ENCODE measurements around the gene UTS2B. TPM values are rescaled to one million over a fixed set of nuclear protein-coding genes. Genes with fewer than 3 reads are reported as not detected.

Gene UTS2B
- total RNA-seq, 2 experiments from 2014 or later: not detected

DNA sequence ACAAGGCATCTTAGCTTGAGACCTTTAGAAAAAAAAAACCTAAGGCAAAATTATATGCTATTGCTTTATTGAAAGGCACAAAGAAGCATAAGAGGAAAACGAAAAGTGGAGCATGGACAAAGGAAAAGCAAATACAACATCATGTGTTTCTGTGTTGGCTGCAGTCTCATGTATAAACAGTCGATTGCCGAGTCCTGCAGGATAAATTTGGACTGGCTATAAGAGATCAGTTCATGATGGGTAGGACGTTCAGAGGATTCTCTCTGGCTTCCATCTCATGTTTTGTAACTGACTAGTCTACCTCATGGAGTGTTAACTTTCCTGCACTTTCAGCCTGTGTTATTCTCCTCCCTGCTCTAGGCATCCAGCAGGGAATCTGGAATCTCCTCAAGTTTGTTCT, 23.0 kb downstream of the UTS2B start:
- intact Hi-C loops (cut with micrococcal nuclease): no loop called here
- DNase-seq: no peak
- peaks cover 1% of the 10 kb centered on the region for H3K27me3 Mint-ChIP-seq
- no peaks in the 10 kb centered on the region for H3K36me3 Mint-ChIP-seq
- H3K27ac Mint-ChIP-seq: no peak overlapping the region
- no peak overlapping the region for H3K4me3 Mint-ChIP-seq
- no peaks in the 10 kb centered on the region for H3K9me3 Mint-ChIP-seq
- ChIA-PET CTCF (no interaction called here), POLR2A (no interaction called here)
- no peaks in the 10 kb centered on the region for H3K4me1 Mint-ChIP-seq (ENCODE audit: low read depth)

DNA sequence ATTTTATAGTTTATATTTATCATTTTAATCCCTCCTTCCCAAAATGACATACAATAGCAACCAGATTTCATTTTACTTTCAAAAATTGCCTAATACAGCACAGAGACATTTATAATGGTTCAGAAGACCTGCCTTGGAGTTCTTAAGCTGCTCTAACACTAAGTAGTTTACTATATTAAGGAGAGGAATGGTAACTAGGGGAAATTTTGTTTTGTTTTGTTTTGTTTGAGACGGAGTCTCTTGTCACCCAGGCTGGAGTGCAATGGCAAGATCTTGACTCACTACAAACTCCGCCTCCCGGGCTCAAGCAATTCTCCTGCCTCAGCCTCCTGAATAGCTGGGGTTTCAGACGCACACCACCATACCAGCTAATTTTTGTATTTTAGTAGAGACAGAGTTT, 23.9 kb downstream of the UTS2B start:
- Mint-ChIP-seq H3K27ac (no peak overlapping the region), H3K9me3 (no peaks in the 10 kb centered on the region), H3K36me3 (no peaks in the 10 kb centered on the region), H3K4me3 (no peak overlapping the region), H3K4me1 (ENCODE audit: low read depth) (no peaks in the 10 kb centered on the region), H3K27me3 (peaks cover 1% of the 10 kb centered on the region)
- DNase-seq: no peak
- ChIA-PET POLR2A (no interaction called here), CTCF (no interaction called here)
- intact Hi-C loops (cut with micrococcal nuclease): no loop called here

DNA sequence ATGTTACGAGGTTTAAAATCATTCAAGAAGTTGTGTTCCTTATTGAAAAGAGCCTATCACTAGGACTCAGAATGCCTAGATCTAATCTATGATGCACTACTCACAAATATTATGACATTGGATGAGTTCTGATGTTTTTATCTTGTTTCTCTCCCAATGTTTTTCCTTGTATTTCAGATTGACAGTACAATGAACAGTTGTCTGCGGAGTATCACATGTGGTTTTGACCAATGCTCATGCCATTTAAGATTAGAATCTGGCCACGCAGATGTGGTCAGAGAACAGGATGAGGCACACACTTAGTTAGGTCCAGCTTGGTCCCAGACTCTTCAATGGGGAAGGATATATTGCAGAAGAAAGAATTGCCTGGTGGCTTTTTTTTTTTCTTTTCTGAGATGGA, 26.7 kb downstream of the UTS2B start:
- Mint-ChIP-seq H3K4me1 (ENCODE audit: low read depth) (no peaks in the 10 kb centered on the region), H3K27me3 (no peaks in the 10 kb centered on the region), H3K27ac (no peak overlapping the region), H3K4me3 (no peak overlapping the region), H3K36me3 (no peaks in the 10 kb centered on the region), H3K9me3 (no peaks in the 10 kb centered on the region)
- CTCF ChIA-PET: no interaction called here
- no peak for DNase-seq
- intact Hi-C loops (cut with micrococcal nuclease): no loop called here
- POLR2A ChIA-PET: no interaction called here

DNA sequence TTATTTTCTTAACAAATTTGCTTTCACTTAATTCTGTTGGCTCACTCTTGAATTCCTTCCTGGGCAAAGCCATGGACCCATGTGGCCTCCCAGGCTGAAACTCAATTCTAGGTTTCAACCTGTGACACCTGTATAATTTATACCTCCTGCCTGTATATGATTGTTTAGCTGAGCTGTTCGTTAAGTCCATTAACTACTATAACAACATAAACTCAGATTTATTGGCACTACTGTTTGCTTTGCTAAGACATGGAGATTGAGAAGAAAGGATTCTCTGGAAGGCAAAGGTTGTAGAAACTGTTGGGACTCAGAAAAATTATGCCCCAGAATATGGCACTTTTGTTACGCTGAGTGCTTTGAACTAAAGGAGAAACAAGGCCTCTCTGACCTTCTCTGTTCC, 27.9 kb downstream of the UTS2B start:
- CTCF ChIA-PET: no interaction called here
- POLR2A ChIA-PET: no interaction called here
- Mint-ChIP-seq H3K9me3 (no peaks in the 10 kb centered on the region), H3K4me1 (ENCODE audit: low read depth) (no peaks in the 10 kb centered on the region), H3K36me3 (no peaks in the 10 kb centered on the region), H3K4me3 (no peak overlapping the region), H3K27me3 (no peaks in the 10 kb centered on the region), H3K27ac (no peak overlapping the region)
- intact Hi-C loops (cut with micrococcal nuclease): no loop called here
- no peak for DNase-seq

DNA sequence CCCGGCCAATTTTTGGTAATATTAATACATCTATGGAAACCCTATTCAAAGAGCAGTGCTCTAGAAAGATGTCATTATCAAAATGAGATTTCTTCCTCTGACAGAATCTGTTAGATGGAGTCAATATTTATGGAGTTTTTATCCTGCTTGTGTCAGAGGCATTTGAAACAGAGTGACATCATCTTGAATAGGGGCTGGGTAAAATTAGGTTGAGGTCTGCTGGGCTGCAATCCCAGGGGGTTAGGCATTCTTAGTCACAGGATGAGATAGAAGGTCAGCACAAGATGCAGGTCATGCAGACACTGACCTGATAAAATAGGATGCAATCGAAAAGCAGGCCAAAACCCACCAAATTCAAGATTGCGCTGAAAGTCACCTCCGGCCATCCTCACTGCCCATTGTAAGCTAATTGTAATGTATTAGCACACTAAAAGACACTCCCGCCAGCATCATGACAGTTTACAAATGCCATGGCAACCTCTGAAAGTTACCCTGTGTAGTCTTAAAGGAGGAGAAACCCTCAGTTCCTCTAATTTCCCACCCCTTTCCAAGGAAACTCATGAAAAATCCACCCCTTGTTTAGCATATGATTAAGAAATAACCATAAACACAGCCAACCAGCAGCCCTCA, 28.4 kb downstream of the UTS2B start:
- no peaks in the 10 kb centered on the region for H3K4me1 Mint-ChIP-seq (ENCODE audit: low read depth)
- no peak for DNase-seq
- intact Hi-C loops (cut with micrococcal nuclease): no loop called here
- CTCF ChIA-PET: no interaction called here
- POLR2A ChIA-PET: no interaction called here
- H3K4me3 Mint-ChIP-seq: no peak overlapping the region
- no peaks in the 10 kb centered on the region for H3K9me3 Mint-ChIP-seq
- H3K27me3 Mint-ChIP-seq: no peaks in the 10 kb centered on the region
- no peak overlapping the region for H3K27ac Mint-ChIP-seq
- no peaks in the 10 kb centered on the region for H3K36me3 Mint-ChIP-seq

DNA sequence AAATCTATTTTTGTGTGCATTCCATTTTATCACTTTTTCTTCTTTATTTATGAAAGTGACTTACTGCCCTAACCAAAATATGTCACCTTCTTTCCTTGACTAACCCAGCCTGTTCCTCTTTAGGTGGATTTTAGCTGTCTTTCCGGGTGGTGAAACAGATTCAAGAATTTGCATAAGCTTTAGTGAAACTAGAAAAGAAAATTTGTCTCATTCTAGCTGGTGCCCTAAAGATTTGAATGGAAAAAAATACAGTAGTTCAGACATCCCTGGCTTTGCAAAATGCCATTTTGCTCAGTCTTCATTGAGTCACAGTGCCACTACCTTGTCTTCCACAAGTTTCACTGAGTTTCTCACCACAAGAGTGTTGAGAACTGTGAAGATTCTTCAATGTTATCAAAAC, 29.3 kb downstream of the UTS2B start:
- Mint-ChIP-seq H3K4me1 (ENCODE audit: low read depth) (no peaks in the 10 kb centered on the region), H3K4me3 (no peak overlapping the region), H3K27me3 (no peaks in the 10 kb centered on the region), H3K27ac (no peak overlapping the region), H3K36me3 (no peaks in the 10 kb centered on the region), H3K9me3 (no peaks in the 10 kb centered on the region)
- intact Hi-C loops (cut with micrococcal nuclease): no loop called here
- no peak for DNase-seq
- POLR2A ChIA-PET: no interaction called here
- CTCF ChIA-PET: no interaction called here

DNA sequence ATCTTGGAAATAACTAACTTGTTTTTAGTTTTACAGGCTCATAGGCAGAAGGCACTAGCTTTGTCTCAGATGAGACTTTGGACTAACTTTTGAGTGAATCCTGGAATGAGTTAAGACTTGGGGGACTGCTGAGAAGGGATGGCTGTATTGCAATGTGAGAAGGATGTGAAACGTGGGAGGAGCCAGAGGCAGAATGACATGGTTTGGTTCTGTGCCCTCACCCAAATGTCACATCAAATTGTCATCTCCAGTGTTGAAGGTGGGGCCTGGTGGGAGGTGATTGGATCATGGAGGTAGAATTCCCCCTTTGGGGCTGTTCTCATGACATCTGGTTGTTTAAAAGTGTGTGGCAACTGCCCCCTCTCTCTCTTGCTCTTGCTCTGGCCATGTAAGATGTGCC, 29.9 kb downstream of the UTS2B start:
- Mint-ChIP-seq H3K9me3 (no peaks in the 10 kb centered on the region), H3K27me3 (no peaks in the 10 kb centered on the region), H3K36me3 (no peaks in the 10 kb centered on the region), H3K4me1 (ENCODE audit: low read depth) (no peaks in the 10 kb centered on the region), H3K4me3 (no peak overlapping the region), H3K27ac (no peak overlapping the region)
- CTCF ChIA-PET: no interaction called here
- no peak for DNase-seq
- POLR2A ChIA-PET: no interaction called here
- intact Hi-C loops (cut with micrococcal nuclease): no loop called here

DNA sequence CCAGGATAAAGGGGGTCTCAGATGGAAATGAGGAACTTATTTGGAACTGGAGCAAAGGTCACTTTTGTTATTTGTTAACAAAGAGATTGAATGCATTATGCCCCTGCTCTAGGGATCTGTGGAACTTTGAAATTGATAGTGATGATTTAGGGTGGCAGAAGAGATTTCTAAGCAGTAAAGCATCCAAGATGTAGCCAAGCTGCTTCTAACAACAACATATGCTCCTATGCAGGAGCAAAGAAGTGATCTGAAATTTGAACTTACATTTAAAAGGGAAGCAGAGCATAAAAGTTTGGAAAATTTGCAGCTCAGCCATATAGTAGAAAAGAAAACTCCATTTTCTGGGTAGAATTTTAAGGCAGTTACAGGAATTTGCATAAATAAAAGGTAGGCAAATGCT, 31.5 kb downstream of the UTS2B start:
- ChIA-PET CTCF (no interaction called here), POLR2A (no interaction called here)
- Mint-ChIP-seq H3K27ac (no peak overlapping the region), H3K36me3 (no peaks in the 10 kb centered on the region), H3K9me3 (no peaks in the 10 kb centered on the region), H3K4me1 (ENCODE audit: low read depth) (no peaks in the 10 kb centered on the region), H3K27me3 (no peaks in the 10 kb centered on the region), H3K4me3 (no peak overlapping the region)
- intact Hi-C loops (cut with micrococcal nuclease): no loop called here
- no peak for DNase-seq

DNA sequence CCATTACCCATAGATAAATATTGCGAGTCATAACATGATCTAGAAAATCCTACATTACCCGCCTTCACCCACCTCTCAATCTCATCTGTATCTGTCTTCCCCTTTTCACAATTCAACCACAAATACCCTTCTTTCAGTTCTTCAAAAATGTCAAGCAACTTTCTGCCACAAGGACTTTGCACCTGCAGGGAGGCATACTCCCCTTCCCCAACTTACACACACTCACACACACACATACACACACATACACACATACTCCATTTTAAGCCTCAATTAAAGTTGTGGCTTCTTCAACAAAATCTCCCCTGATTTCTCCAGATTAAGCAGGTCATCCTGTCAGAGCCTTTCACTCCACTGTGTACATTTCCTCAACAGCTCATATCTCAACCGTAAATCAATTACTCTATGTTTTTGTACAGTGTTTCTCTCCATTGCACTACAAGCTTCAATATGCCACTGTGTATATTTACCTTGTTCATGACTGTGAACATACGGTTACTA, 34.2 kb downstream of the UTS2B start:
- intact Hi-C loops (cut with micrococcal nuclease): no loop called here
- Mint-ChIP-seq H3K27ac (no peak overlapping the region), H3K36me3 (no peaks in the 10 kb centered on the region), H3K4me3 (no peak overlapping the region), H3K4me1 (ENCODE audit: low read depth) (no peaks in the 10 kb centered on the region), H3K9me3 (no peaks in the 10 kb centered on the region), H3K27me3 (no peaks in the 10 kb centered on the region)
- DNase-seq: no peak
- POLR2A ChIA-PET: no interaction called here
- CTCF ChIA-PET: no interaction called here

DNA sequence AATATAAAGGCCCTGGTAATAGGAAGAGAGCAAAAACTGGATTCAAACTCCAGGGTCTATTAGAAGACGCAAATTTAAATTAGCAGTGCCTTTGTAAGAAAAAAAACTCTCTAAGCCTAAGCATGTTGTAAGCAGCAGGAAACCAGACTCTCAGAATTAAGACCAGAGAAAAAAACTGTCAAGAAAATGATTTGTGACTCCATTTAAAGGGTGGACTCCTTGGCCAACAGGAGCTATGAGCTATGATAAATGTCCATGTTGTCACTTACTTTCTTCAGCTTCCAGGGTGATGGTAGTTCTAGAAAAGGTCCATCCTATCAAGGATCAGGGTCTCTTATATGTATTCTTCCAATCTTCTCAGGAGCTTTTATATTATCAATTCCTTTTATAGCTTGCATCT, 36.0 kb downstream of the UTS2B start:
- no peak overlapping the region for H3K27ac Mint-ChIP-seq
- intact Hi-C loops (cut with micrococcal nuclease): no loop called here
- H3K4me1 Mint-ChIP-seq (ENCODE audit: low read depth): peaks cover 8% of the 10 kb centered on the region
- no peaks in the 10 kb centered on the region for H3K9me3 Mint-ChIP-seq
- no peak for DNase-seq
- no peaks in the 10 kb centered on the region for H3K27me3 Mint-ChIP-seq
- no peak overlapping the region for H3K4me3 Mint-ChIP-seq
- ChIA-PET POLR2A (no interaction called here), CTCF (no interaction called here)
- no peaks in the 10 kb centered on the region for H3K36me3 Mint-ChIP-seq

DNA sequence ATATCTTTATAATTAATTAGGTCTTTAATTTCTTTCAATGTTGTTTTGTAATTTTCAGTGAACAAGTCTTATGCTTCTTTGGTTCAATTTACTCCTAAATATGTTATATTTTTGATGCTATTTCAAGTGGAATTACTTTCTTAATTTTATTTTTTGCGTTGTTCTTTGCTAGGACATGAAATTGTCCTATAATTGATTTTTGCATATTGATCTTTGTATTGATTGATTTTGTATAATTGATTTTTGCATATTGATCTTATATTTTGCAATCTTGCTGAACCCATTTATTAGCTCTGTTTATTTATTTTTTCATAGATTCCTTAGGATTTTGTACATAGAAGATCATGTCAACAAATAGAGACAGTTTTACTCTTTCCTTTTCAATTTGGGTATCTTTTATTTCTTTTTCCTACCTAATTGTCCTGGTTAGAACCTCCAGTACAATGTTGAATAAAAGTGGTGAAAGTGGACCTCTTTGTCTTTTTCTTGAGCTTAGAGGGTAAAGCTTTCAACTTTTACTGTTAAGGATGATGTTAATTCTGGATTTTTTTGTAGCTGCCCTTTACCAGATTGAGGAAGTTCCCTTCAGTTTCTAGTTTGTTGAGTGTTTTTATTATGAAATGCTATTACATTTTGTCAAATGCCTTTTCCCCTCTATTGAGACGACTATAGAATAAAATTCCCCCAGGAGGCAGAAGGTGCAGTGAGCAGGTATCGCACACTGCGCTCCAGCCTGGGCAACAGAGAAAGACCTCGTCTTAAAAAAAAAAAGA, 37.9 kb downstream of the UTS2B start:
- no peak for DNase-seq
- intact Hi-C loops (cut with micrococcal nuclease): no loop called here
- Mint-ChIP-seq H3K4me3 (no peak overlapping the region), H3K27ac (no peak overlapping the region), H3K27me3 (no peaks in the 10 kb centered on the region), H3K9me3 (no peaks in the 10 kb centered on the region), H3K36me3 (no peaks in the 10 kb centered on the region), H3K4me1 (ENCODE audit: low read depth) (peaks cover 8% of the 10 kb centered on the region)
- ChIA-PET POLR2A (no interaction called here), CTCF (no interaction called here)

DNA sequence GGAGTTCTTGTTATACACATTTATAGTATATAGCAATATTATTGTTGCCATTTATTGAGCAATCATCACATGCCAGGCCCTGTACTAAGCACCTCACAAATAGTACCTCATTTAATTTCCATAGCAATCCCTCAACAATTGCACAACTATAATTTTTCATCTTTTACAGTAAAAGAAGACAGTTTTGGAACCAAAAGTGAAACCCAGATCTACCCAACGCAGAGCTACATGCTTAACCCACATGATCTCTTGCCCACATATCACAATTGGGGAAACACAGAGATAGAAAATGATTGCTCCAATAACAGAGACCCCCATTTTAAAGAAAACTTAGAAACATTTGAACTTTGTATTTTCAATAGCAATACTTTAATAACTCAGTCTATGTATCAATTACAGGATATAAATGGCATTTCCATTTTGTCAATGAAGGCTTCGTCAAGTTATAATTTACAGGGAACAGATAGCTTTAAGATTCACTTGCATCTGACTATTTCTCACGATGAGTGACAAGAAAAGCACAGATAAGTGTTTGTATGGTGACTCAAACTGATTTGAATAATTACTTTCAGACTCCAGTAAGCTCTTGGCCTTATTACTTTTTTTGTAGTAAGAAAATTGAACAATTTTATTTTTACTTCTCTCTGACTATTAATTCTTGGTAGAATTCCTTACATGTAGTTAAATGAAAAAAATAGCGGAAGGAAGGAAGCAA, 39.9 kb downstream of the UTS2B start:
- Mint-ChIP-seq H3K27me3 (no peaks in the 10 kb centered on the region), H3K9me3 (no peaks in the 10 kb centered on the region), H3K36me3 (no peaks in the 10 kb centered on the region), H3K27ac (no peak overlapping the region), H3K4me3 (no peak overlapping the region), H3K4me1 (ENCODE audit: low read depth) (peaks cover 8% of the 10 kb centered on the region)
- no peak for DNase-seq
- ChIA-PET POLR2A (no interaction called here), CTCF (no interaction called here)
- intact Hi-C loops (cut with micrococcal nuclease): no loop called here

DNA sequence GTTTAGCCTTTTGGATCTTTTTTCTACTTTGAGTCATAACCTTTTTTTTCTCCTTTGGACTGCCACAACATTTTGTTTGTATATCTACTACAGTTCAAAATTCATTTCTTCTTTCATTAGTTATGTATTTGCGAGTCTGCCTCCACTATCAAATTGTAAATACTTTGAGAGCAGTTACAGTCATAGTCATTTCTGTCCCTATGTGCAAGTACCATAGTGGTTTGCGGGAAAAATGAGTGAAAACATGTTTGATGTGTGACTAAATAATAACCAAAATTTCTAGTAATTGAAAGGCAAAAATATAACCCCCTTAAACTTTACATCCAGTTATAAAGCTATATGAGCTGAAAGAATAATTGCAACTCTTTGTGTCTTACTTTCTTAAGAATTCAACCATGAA, 46.9 kb downstream of the UTS2B start:
- intact Hi-C loops (cut with micrococcal nuclease): no loop called here
- H3K36me3 Mint-ChIP-seq: no peaks in the 10 kb centered on the region
- no peak overlapping the region for H3K4me3 Mint-ChIP-seq
- H3K27ac Mint-ChIP-seq: no peak overlapping the region
- no peaks in the 10 kb centered on the region for H3K4me1 Mint-ChIP-seq (ENCODE audit: low read depth)
- no peak for DNase-seq
- ChIA-PET POLR2A (no interaction called here), CTCF (no interaction called here)
- H3K9me3 Mint-ChIP-seq: peaks cover 2% of the 10 kb centered on the region
- no peaks in the 10 kb centered on the region for H3K27me3 Mint-ChIP-seq

All from activated CD4-positive, alpha-beta memory T cell treated with anti-CD3 and anti-CD28 coated beads for 36 hours (primary cell).